Esophagus muscularis mucosa (tissue), 4 donors: ENCODE results near the gene BICD1. TPM values are rescaled to one million over a fixed set of nuclear protein-coding genes. Genes with fewer than 3 reads are reported as not detected.
"Not testable (repeated sequence)": the region's sequence is repeated elsewhere in the genome, so short reads cannot be mapped to it uniquely, and the experiment has no call there.

Experiments used
- DNase-seq: peaks from one replicate; pipeline ENCODE4 v3.0.0-alpha.2; 2017; ENCODE audit errors: extremely low spot score
- H3K27ac ChIP-seq, 4 donors: fragments of 200-600 bp; sonication (generic); replicated peaks in 1 of 4; 1 replicate in 3 of 4; 2 replicates in 1 of 4; pipeline ENCODE4 v1.5.1; 2016 to 2019; ENCODE audit warnings: mild to moderate bottlenecking in 1 of 4
- H3K27me3 ChIP-seq, 4 donors: fragments of 200-600 bp; sonication (generic); one replicate each; pipeline versions ENCODE4 v1.5.1 to v1.6.0; 2016 to 2019
- H3K36me3 ChIP-seq, 4 donors: fragments of 200-600 bp; sonication (generic); one replicate each; pipeline ENCODE4 v1.5.1; 2016 to 2019
- H3K4me1 ChIP-seq, 4 donors: fragments of 200-600 bp; sonication (generic); one replicate each; pipeline ENCODE4 v1.5.1; 2016 to 2019
- H3K4me3 ChIP-seq, 4 donors: fragments of 200-600 bp; sonication (generic); 1 replicate in 2 of 4; 2 replicates in 2 of 4; pipeline ENCODE4 v1.5.1; 2016 to 2019; ENCODE audit warnings: mild to moderate bottlenecking in 4 of 4, moderate library complexity in 1 of 4
- H3K9me3 ChIP-seq, 4 donors: fragments of 200-600 bp; sonication (generic); 1 replicate in 3 of 4; 2 replicates in 1 of 4; pipeline ENCODE4 v1.5.1; 2016 to 2019
- CTCF ChIP-seq, 3 experiments: fragments of 200-600 bp in 2 of 3; fragments of 450-650 bp in 1 of 3; sonication (generic) in 2 of 3; IDR thresholded peaks; one replicate each; pipeline ENCODE4 v1.5.1; 2017 to 2019; ENCODE audit warnings: antibody characterized with exemption in 3 of 3, mild to moderate bottlenecking in 2 of 3, moderate library complexity in 1 of 3
- EP300 ChIP-seq: sonication (generic); formaldehyde crosslinking; IDR thresholded peaks from one replicate; pipeline ENCODE4 v1.6.1; 2017; ENCODE audit warnings: antibody characterized with exemption
- POLR2A ChIP-seq: fragments of 450-650 bp; IDR thresholded peaks from one replicate; pipeline ENCODE4 v1.6.1; 2017; ENCODE audit warnings: antibody characterized with exemption, moderate library complexity, mild to moderate bottlenecking, low read depth
- POLR2AphosphoS5 ChIP-seq, 2 donors: sonication (generic); formaldehyde crosslinking; IDR thresholded peaks; one replicate each; pipeline ENCODE4 v1.6.1; 2017; ENCODE audit warnings: antibody characterized with exemption in 2 of 2
- WGBS: methylation state at CpG from one replicate; pipeline ENCODE4 v1.1.5; 2018; 5-methylcytosine and 5-hydroxymethylcytosine counted together
- intact Hi-C: fragments of 100-400 bp; cut with DNase I; formaldehyde crosslinking; loops from one replicate; pipeline ENCODE4 v1.15.1; 2023
- total RNA-seq, 4 donors: library from RNA; depleted of rRNA; stranded (reverse); fragments of >200 nt; gene quantifications; one replicate each; pipeline versions ENCODE4 v1.1.0 to v1.2.1, GENCODE V29; 2016

BICD1 gene
- total RNA-seq, 4 donors from 2014 or later = 6.8 to 14.1 (median 10.2) TPM

DNA sequence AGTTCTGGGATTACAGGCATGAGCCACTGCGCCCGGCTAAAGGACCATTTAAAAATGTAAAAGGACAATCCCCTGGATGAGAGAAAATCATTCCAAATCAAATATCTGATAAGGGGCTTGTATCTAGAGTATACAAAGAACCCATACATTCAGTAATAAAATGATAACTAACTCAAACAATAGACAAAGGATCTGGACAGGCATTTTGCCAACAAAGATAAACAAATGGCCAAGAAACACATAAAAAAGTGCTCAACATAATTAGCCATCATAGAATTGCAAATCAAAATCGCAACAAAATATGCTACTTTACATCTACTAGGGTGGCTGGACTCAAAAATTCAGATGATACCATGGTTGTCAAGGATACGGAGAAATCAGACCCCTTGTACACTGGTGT lies 8.5 kb upstream of the BICD1 start:
- TF ChIP-seq CTCF (IDR thresholded peaks at IDR 0.05) = no peak
- no peak for TF ChIP-seq EP300
- no peak for TF ChIP-seq POLR2A
- TF ChIP-seq POLR2AphosphoS5 (IDR thresholded peaks at IDR 0.05) = no peak
- WGBS = 90% methylated on average over 4 of the region's 4 CpGs
- intact Hi-C loops = no loop called here

DNA sequence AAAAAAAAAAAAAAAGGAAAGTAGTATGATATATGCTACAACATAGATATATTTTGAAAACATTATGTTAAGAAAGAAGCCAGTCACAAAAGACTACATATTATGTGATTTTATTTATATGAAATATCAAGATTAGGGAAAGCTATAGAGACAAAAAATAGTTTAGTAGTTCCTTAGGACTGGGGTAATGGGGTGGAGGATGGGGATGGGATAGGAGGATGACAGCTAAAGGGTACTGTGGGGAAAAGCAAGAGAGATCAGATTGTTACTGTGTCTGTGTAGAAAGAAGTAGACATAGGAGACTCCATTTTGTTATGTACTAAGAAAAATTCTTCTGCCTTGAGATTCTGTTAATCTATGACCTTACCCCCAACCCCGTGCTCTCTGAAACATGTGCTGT lies 7.4 kb upstream of the BICD1 start:
- H3K27ac ChIP-seq, DNase-seq, H3K4me1 ChIP-seq, intact Hi-C loops, H3K9me3 ChIP-seq, H3K27me3 ChIP-seq, H3K36me3 ChIP-seq, H3K4me3 ChIP-seq: not testable (repeated sequence)
- 29% methylated on average over 1 of the region's 1 CpG for WGBS

More for the DNA sequence above, 8.5 kb upstream of the BICD1 start:
- Histone ChIP-seq H3K27me3 (no peaks in the 10 kb centered on the region), H3K36me3 (no peaks in the 10 kb centered on the region), H3K4me3 (no peak overlapping the region), H3K9me3 (no peaks in the 10 kb centered on the region), H3K4me1 (no peaks in the 10 kb centered on the region), H3K27ac (no peak overlapping the region)
- no peak for DNase-seq

DNA sequence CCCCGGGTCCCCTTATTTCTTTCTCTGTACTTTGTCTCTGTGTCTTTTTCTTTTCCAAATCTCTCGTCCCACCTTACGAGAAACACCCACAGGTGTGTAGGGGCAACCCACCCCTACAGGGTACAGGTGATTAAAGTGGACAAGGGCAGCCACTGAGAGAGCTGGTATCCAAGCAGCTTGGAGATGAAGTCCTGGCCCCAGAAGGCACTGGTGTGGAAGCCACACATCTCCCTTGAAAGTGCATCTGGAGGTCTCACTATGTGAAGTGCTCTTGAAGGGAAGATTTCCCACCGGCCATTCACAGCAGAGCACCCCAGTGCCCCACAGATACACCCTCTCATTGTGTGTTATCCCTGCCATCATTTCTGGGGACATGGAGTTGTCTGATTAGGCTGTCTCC lies 6.3 kb upstream of the BICD1 start:
- no peak overlapping the region for H3K27ac ChIP-seq
- intact Hi-C loops = loop anchor here (10.0 kb wide), 1 partner anchor 574 kb away; the partner anchor contains the start of gene DNM1L

DNA sequence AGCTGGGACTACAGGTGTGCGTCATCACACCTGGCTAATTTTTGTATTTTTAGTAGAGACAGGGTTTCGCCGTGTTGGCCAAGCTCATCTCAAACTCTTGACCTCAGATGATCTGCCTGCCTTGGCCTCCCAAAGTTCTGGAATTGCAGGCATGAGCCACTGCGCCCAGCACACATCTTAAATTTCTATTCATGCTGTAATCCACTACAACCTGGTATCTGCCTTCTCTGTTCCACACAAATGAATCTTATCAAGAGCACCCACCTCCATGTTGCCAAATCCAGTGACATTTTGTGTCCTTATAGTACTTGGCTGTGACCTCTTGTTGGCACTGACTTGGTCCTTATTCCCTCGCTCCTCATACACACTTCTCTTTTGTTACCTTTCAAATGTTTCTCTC lies 5.8 kb upstream of the BICD1 start:
- Histone ChIP-seq H3K4me3 (no peak overlapping the region), H3K4me1 (peaks cover under 1 to 4% (median 2%) of the 10 kb centered on the region in 4 donors), H3K36me3 (no peaks in the 10 kb centered on the region), H3K9me3 (no peaks in the 10 kb centered on the region), H3K27me3 (no peaks in the 10 kb centered on the region), H3K27ac (no peak overlapping the region)
- 92% methylated on average over 5 of the region's 5 CpGs for WGBS
- peak; percentile 75 for DNase-seq
- intact Hi-C loops = loop anchor here (10.0 kb wide), 1 partner anchor 574 kb away; the partner anchor contains the start of gene DNM1L
- no peak for TF ChIP-seq EP300

More for the DNA sequence above, 6.3 kb upstream of the BICD1 start:
- peak; percentile 90 for DNase-seq
- Histone ChIP-seq H3K4me3 (no peak overlapping the region), H3K27me3 (no peaks in the 10 kb centered on the region), H3K36me3 (no peaks in the 10 kb centered on the region), H3K4me1 (no peaks in the 10 kb centered on the region), H3K9me3 (no peaks in the 10 kb centered on the region)
- TF ChIP-seq EP300 = no peak
- TF ChIP-seq POLR2AphosphoS5 (IDR thresholded peaks at IDR 0.05) = no peak
- TF ChIP-seq CTCF (IDR thresholded peaks at IDR 0.05) = no peak
- no peak for TF ChIP-seq POLR2A
- WGBS = 100% methylated on average over 4 of the region's 4 CpGs

- TF ChIP-seq POLR2AphosphoS5 (IDR thresholded peaks at IDR 0.05) (no peak), POLR2A (no peak), CTCF (IDR thresholded peaks at IDR 0.05) (no peak), EP300 (no peak)
- H3K9me3 ChIP-seq = no peaks in the 10 kb centered on the region
- H3K4me3 ChIP-seq = no peak overlapping the region
- H3K27ac ChIP-seq = no peak overlapping the region
- H3K4me1 ChIP-seq = peaks cover 6 to 10% (median 8%) of the 10 kb centered on the region in 4 donors
- 84% methylated on average over 3 of the region's 3 CpGs for WGBS
- no peak for DNase-seq
- no peaks in the 10 kb centered on the region for H3K36me3 ChIP-seq
- intact Hi-C loops = loop anchor here (10.0 kb wide), 1 partner anchor 573 kb away; the partner anchor contains the start of gene DNM1L
- no peaks in the 10 kb centered on the region for H3K27me3 ChIP-seq
Measured at GRCh38 chr12:32102234-32102633, 4.4 kb upstream of the BICD1 start.
